Right ventricle myocardium superior (tissue), 1 donor: ENCODE measurements around the gene LDB2. TPM values are rescaled to one million over a fixed set of nuclear protein-coding genes. Genes with fewer than 3 reads are reported as not detected.
"Not testable (repeated sequence)": the region's sequence is repeated elsewhere in the genome, so short reads cannot be mapped to it uniquely, and the experiment has no call there.

Experiments used
- ATAC-seq: fragments of 200-7000 bp; cut with Tn5 transposase; one replicate; pipeline ENCODE4 v1.9.1; 2020; ENCODE audit warnings: mild to moderate bottlenecking; ENCODE audit not compliant: poor library complexity
- DNase-seq: peaks from one replicate; pipeline ENCODE4 v3.0.0-alpha.2; 2020
- intact Hi-C: fragments of 100-400 bp; cut with DNase I; formaldehyde crosslinking; loops from one replicate; pipeline ENCODE4 v1.11.2; 2022
- total RNA-seq: library from RNA; stranded (reverse); fragmentation: NEBNext Ultra II Directional; extraction: Animal tissue kit (Norgen Biotek cat#: 25700); gene quantifications from one replicate; pipeline ENCODE4 v1.2.1, GENCODE V29; 2021
- donor health status: DM: no; HTN: yes; CAD: no; lungs with severe emphysema.

LDB2 gene
- total RNA-seq, 1 donor from 2014 or later = 18.5 TPM

- ATAC-seq (peak; percentile 79), DNase-seq (no peak)
Measured at GRCh38 chr4:16573206-16573605, 325.2 kb downstream of the LDB2 start.

GRCh38 chr4:16572631-16573030, 325.8 kb downstream of the LDB2 start:
- intact Hi-C loops = no loop called here
- DNase-seq = no peak
- peak; percentile 29 for ATAC-seq

More at GRCh38 chr4:16573206-16573605, 325.2 kb downstream of the LDB2 start:
- intact Hi-C loops = no loop called here

- intact Hi-C loops = no loop called here
- no peak for ATAC-seq
Measured at GRCh38 chr4:16572161-16572560, 326.3 kb downstream of the LDB2 start.

GRCh38 chr4:16569790-16570189, 328.7 kb downstream of the LDB2 start:
- ATAC-seq (no peak), DNase-seq (no peak)
- intact Hi-C loops = no loop called here

More at GRCh38 chr4:16572161-16572560, 326.3 kb downstream of the LDB2 start:
- no peak for DNase-seq

GRCh38 chr4:16557316-16557715, 341.1 kb downstream of the LDB2 start:
- DNase-seq, intact Hi-C loops, ATAC-seq: not testable (repeated sequence)

GRCh38 chr4:16555156-16555555, 343.3 kb downstream of the LDB2 start:
- intact Hi-C loops = no loop called here
- no peak for ATAC-seq
- no peak for DNase-seq

- intact Hi-C loops = no loop called here
- ATAC-seq = no peak
- DNase-seq = no peak
Measured at GRCh38 chr4:16550531-16550930, 347.9 kb downstream of the LDB2 start.

- intact Hi-C loops = no loop called here
- DNase-seq (no peak), ATAC-seq (no peak)
Measured at GRCh38 chr4:16545656-16546055, 352.8 kb downstream of the LDB2 start.

- ATAC-seq = peak; percentile 29
- DNase-seq = no peak
- intact Hi-C loops = no loop called here
Measured at GRCh38 chr4:16544869-16545268, 353.6 kb downstream of the LDB2 start.

GRCh38 chr4:16544251-16544721, 354.2 kb downstream of the LDB2 start:
- DNase-seq (peak; percentile 75), ATAC-seq (peak; percentile 91)
- intact Hi-C loops = no loop called here

- intact Hi-C loops = no loop called here
- DNase-seq (no peak), ATAC-seq (no peak)
Measured at GRCh38 chr4:16537926-16538325, 360.5 kb downstream of the LDB2 start.

GRCh38 chr4:16532240-16532970, 366.0 kb downstream of the LDB2 start:
- DNase-seq (no peak), ATAC-seq (peak; percentile 78)
- intact Hi-C loops = no loop called here

- no peak for DNase-seq
- intact Hi-C loops = no loop called here
- peak; percentile 45 for ATAC-seq
Measured at GRCh38 chr4:16530688-16531635, 367.5 kb downstream of the LDB2 start.

- ATAC-seq (peak; percentile 94), DNase-seq (peak; percentile 53)
- intact Hi-C loops = no loop called here
Measured at GRCh38 chr4:16524911-16525554, 373.4 kb downstream of the LDB2 start.

GRCh38 chr4:16524406-16524805, 374.0 kb downstream of the LDB2 start:
- intact Hi-C loops = no loop called here
- ATAC-seq = no peak

GRCh38 chr4:16523526-16523925, 374.9 kb downstream of the LDB2 start:
- intact Hi-C loops, DNase-seq, ATAC-seq: not testable (repeated sequence)

More at GRCh38 chr4:16524406-16524805, 374.0 kb downstream of the LDB2 start:
- DNase-seq = no peak

GRCh38 chr4:16521156-16521915, 377.1 kb downstream of the LDB2 start:
- DNase-seq (no peak), ATAC-seq (no peak)
- intact Hi-C loops = no loop called here

- peak; percentile 25 for ATAC-seq
- intact Hi-C loops = no loop called here
- no peak for DNase-seq
Measured at GRCh38 chr4:16516796-16517439, 381.5 kb downstream of the LDB2 start.
